Measurements from ENCODE around the gene AGTR1.

- TF ChIP-seq CTCF (IDR thresholded peaks at IDR 0.05): no peak
- no peak for TF ChIP-seq EZH2 (IDR thresholded peaks at IDR 0.05)
- TF ChIP-seq EZH2phosphoT487 (IDR thresholded peaks at IDR 0.05): no peak
Measured at GRCh38 chr3:148714521-148714920, 16.8 kb downstream of the AGTR1 start.

All from neural progenitor cell (in vitro differentiated cells).